ENCODE data around the gene ZNF564.
"Not testable (repeated sequence)": the region's sequence is repeated elsewhere in the genome, so short reads cannot be mapped to it uniquely, and the experiment has no call there.

The ZNF564 gene

GRCh38 chr19:12497032-12497431 is 54.2 kb downstream of the ZNF564 start:
- DNase-seq (ENCODE audit: low read depth, low spot score) = no peak

DNA sequence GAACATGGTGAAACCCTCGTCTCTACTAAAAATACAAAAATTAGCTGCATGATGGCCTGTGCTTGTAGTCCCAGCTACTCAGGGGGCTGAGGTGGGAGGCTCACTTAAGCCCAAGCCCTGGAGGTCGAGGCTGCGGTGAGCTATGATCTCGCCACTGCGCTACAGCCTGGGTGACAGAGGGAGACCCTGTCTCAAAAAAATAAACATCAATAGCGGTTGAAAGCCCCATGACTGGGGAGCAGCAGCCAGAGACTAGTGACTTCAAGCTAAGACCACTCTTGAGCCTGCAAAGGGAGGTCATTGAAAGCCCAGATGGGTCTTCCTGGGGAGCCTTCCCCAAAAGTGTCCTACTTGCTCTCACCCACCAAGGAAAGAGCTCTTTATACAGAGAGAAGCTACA is 54.8 kb downstream of the ZNF564 start:
- no peak for DNase-seq (ENCODE audit: low read depth, low spot score)

GRCh38 chr19:12495002-12495802 is 56.1 kb downstream of the ZNF564 start:
- DNase-seq (ENCODE audit: low read depth, low spot score) = no peak

GRCh38 chr19:12494260-12494860 is 56.9 kb downstream of the ZNF564 start:
- no peak for DNase-seq (ENCODE audit: low read depth, low spot score)

GRCh38 chr19:12486265-12486783 is 65.0 kb downstream of the ZNF564 start:
- DNase-seq (ENCODE audit: low read depth, low spot score) = not testable (repeated sequence)

DNA sequence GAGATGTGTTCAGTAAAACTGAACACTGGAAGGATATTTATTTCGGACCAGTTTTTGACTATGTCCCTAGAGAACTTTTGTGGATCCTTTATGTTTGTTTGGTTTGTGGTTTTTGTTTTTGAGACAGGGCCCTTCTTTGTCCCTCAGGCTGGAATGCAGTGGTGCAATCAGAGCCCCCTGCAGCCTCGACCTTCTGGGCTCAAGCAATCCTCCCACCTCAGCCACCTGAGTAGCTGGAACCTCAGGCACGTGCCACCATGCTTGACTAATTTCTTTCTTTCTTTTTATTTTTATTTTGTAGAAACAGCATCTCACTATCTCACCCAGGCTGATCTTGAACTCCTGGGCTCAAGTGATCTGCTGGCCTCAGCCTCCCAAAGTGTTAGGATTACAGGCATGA is 65.7 kb downstream of the ZNF564 start:
- no peak for DNase-seq (ENCODE audit: low read depth, low spot score)

GRCh38 chr19:12485052-12485416 is 66.2 kb downstream of the ZNF564 start:
- DNase-seq (ENCODE audit: low read depth, low spot score) = no peak

GRCh38 chr19:12484371-12485051 is 66.8 kb downstream of the ZNF564 start, which contains the start of gene ZNF709:
Gene ZNF709 (minus strand): TSS chr19:12484816. CDS start chr19:12484657, 159 bp downstream.
- DNase-seq (ENCODE audit: low read depth, low spot score) = peak; percentile 50

GRCh38 chr19:12484011-12484370 is 67.3 kb downstream of the ZNF564 start:
- DNase-seq (ENCODE audit: low read depth, low spot score) = no peak

- no peak for DNase-seq (ENCODE audit: low read depth, low spot score)
Observed at GRCh38 chr19:12482509-12482886, 68.8 kb downstream of the ZNF564 start.

DNA sequence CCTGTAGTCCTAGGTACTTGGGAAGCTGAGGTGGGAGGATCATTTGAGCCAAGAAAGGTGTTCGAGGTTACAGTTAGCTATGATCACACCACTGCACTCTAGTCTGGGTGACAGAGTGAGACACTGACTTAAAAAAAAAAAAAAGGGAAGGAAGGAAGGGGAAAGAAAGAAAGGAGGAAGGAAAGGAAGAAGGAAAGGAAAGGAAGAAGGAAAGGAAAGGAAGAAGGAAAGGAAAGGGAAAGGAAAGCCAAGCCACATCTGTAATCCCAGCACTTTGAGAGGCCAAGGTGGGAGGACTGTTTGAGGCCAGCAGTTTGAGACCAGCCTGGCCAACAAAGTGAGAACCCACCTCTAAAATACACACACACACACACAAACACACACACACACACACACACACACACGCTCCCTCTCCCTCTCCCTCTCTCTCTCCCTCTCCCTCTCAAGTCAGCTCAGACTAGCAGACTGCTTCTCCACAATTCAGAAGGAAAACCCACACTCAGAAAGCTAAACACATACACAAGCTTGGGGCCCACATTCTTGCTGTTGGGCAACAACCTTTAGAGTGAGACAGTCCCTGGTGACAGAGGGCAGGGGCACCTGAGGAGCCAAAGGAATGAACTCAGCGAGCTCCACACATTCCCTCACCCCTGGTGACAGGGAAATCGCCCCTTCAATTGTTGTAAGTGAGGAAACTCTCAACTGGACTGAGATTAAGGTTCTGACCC is 69.3 kb downstream of the ZNF564 start:
- no peak for DNase-seq (ENCODE audit: low read depth, low spot score)

GRCh38 chr19:12478234-12478941 is 72.9 kb downstream of the ZNF564 start:
- DNase-seq (ENCODE audit: low read depth, low spot score) = no peak

Data from brain pericyte (primary cell).